H1 (cell line): Measurements from ENCODE around the gene ALK. TPM values are rescaled to one million over a fixed set of nuclear protein-coding genes. Genes with fewer than 3 reads are reported as not detected.

Experiments used
- CTCF ChIA-PET: fragments of 300-600 bp; sonication (Branson Sonifier 250); formaldehyde crosslinking; loops from one replicate; lab custom pipeline; 2021; ENCODE audit not compliant: partially characterized antibody; lab: Charles Lee
- POLR2A ChIA-PET: fragments of 300-600 bp; sonication (Branson Sonifier 250); formaldehyde crosslinking; loops from one replicate; lab custom pipeline; 2021; ENCODE audit warnings: inconsistent platforms; ENCODE audit not compliant: partially characterized antibody; lab: Charles Lee
- DNase-seq, 2 experiments: peaks; one replicate each; pipeline versions ENCODE4 v3.0.0 to v3.0.0-alpha.2; 2010 to 2022; ENCODE audit warnings: low spot score in 2 of 2, low read depth in 1 of 2, mixed read lengths in 1 of 2
- FAIRE-seq: peaks from 2 replicates; lab custom pipeline; 2011; peaks lifted over from hg19 to GRCh38; lab: Jason Lieb, UNC
- H2AFZ ChIP-seq: 2 replicates; pipeline ENCODE4 v1.8.1; 2012; ENCODE audit warnings: low read length, inconsistent platforms
- H2AK5ac ChIP-seq: 2 replicates; pipeline ENCODE4 v1.6.1; 2013; ENCODE audit warnings: low read depth, low read length
- H2BK120ac ChIP-seq: replicated peaks from 2 replicates; pipeline ENCODE3; 2013; ENCODE audit warnings: low read depth, low read length, inconsistent platforms
- H2BK12ac ChIP-seq: 2 replicates; pipeline ENCODE4 v1.6.1; 2013; ENCODE audit warnings: low read depth, low read length
- H2BK15ac ChIP-seq: 2 replicates; pipeline ENCODE4 v1.6.1; 2013; ENCODE audit warnings: low read length
- H2BK20ac ChIP-seq: 2 replicates; pipeline ENCODE4 v1.6.1; 2013; ENCODE audit warnings: low read length
- H2BK5ac ChIP-seq: 2 replicates; pipeline ENCODE4 v1.6.1; 2013; ENCODE audit warnings: low read depth, low read length
- H3K14ac ChIP-seq: 2 replicates; pipeline ENCODE4 v1.6.1; 2013; ENCODE audit warnings: inconsistent platforms; ENCODE audit not compliant: insufficient read length
- H3K18ac ChIP-seq: 2 replicates; pipeline ENCODE4 v1.6.1; 2013; ENCODE audit warnings: low read length; ENCODE audit errors: extremely low read depth
- H3K23ac ChIP-seq: 2 replicates; pipeline ENCODE4 v1.6.1; 2013; ENCODE audit warnings: inconsistent platforms; ENCODE audit not compliant: insufficient read length
- H3K23me2 ChIP-seq: 2 replicates; pipeline ENCODE4 v1.6.1; 2013; ENCODE audit warnings: low read depth, low read length
- H3K27ac ChIP-seq: 2 replicates; pipeline ENCODE4 v1.6.1; 2011; ENCODE audit warnings: low read depth, low read length, inconsistent platforms
- H3K27me3 ChIP-seq, 4 experiments: replicated peaks in 1 of 4; 1 replicate in 1 of 4; 2 replicates in 3 of 4; pipeline versions ENCODE4 v1.6.1 to v1.8.1; 2011 to 2013; ENCODE audit warnings: low read length in 3 of 4, mild to moderate bottlenecking in 3 of 4, inconsistent platforms in 2 of 4, mixed read lengths in 2 of 4, moderate library complexity in 1 of 4; ENCODE audit not compliant: control insufficient read depth in 3 of 4, insufficient read depth in 3 of 4; ENCODE audit errors: extremely low read depth in 1 of 4
- H3K36me3 ChIP-seq, 4 experiments: 2 replicates each; pipeline versions ENCODE4 v1.6.1 to v1.8.1; 2011 to 2013; ENCODE audit warnings: mild to moderate bottlenecking in 4 of 4, low read length in 3 of 4, moderate library complexity in 2 of 4, control low read depth in 1 of 4, inconsistent platforms in 1 of 4; ENCODE audit not compliant: insufficient read depth in 4 of 4, control insufficient read depth in 2 of 4
- H3K4ac ChIP-seq: replicated peaks from 2 replicates; pipeline ENCODE3; 2013; ENCODE audit warnings: low read length, low read depth, mixed read lengths, inconsistent platforms; ENCODE audit not compliant: insufficient read length
- H3K4me1 ChIP-seq, 4 experiments: replicated peaks in 1 of 4; 1 replicate in 1 of 4; 2 replicates in 3 of 4; pipeline versions ENCODE4 v1.6.1 to v1.8.1; 2011 to 2013; ENCODE audit warnings: low read length in 3 of 4, inconsistent platforms in 2 of 4, mixed read lengths in 1 of 4; ENCODE audit not compliant: insufficient read depth in 4 of 4, control insufficient read depth in 3 of 4
- H3K4me2 ChIP-seq, 2 experiments: 2 replicates each; pipeline versions ENCODE4 v1.6.1 to v1.8.1; 2011 to 2013; ENCODE audit warnings: low read depth in 2 of 2, low read length in 2 of 2, control low read depth in 1 of 2, inconsistent platforms in 1 of 2, mild to moderate bottlenecking in 1 of 2; ENCODE audit not compliant: insufficient read depth in 1 of 2
- H3K4me3 ChIP-seq, 4 experiments: fragments of 200-600, 300-600 bp in 1 of 4; sonication (generic), shearing (Covaris generic), sonication (Bioruptor Twin) in 1 of 4; 2 replicates each; pipeline versions ENCODE4 v1.5.1 to v1.8.1; 2011 to 2016; ENCODE audit warnings: low read length in 4 of 4, low read depth in 3 of 4, control low read depth in 2 of 4, inconsistent platforms in 2 of 4, mild to moderate bottlenecking in 2 of 4, mixed read lengths in 1 of 4, moderate library complexity in 1 of 4; ENCODE audit not compliant: insufficient read depth in 2 of 4; ENCODE audit errors: extremely low read depth in 1 of 4
- H3K56ac ChIP-seq: replicated peaks from 2 replicates; pipeline ENCODE3; 2013; ENCODE audit warnings: low read depth, mild to moderate bottlenecking, mixed read lengths, low read length, inconsistent platforms; ENCODE audit not compliant: insufficient read length
- H3K79me1 ChIP-seq: 2 replicates; pipeline ENCODE4 v1.6.1; 2013; ENCODE audit warnings: low read depth, low read length, control low read depth
- H3K79me2 ChIP-seq, 2 experiments: 2 replicates each; pipeline versions ENCODE4 v1.6.1 to v1.8.1; 2012 to 2013; ENCODE audit warnings: low read length in 2 of 2, mild to moderate bottlenecking in 2 of 2, inconsistent platforms in 1 of 2; ENCODE audit not compliant: insufficient read depth in 2 of 2, control insufficient read depth in 1 of 2
- H3K9ac ChIP-seq, 4 experiments: replicated peaks in 1 of 4; 1 replicate in 1 of 4; 2 replicates in 3 of 4; pipeline versions ENCODE4 v1.6.1 to v1.8.1; 2011 to 2013; ENCODE audit warnings: low read depth in 3 of 4, low read length in 3 of 4, control low read depth in 2 of 4, mild to moderate bottlenecking in 2 of 4, moderate library complexity in 2 of 4, inconsistent platforms in 1 of 4; ENCODE audit errors: extremely low read depth in 1 of 4
- H3K9me3 ChIP-seq, 2 experiments: 2 replicates each; pipeline versions ENCODE4 v1.6.1 to v1.8.1; 2012 to 2013; ENCODE audit warnings: mild to moderate bottlenecking in 2 of 2, moderate library complexity in 2 of 2, control low read depth in 1 of 2, inconsistent platforms in 1 of 2, low read depth in 1 of 2, low read length in 1 of 2, mixed read lengths in 1 of 2; ENCODE audit not compliant: insufficient read depth in 2 of 2
- H4K20me1 ChIP-seq, 2 experiments: replicated peaks in 1 of 2; 2 replicates each; pipeline versions ENCODE3 to v1.8.1; 2011 to 2013; ENCODE audit warnings: inconsistent platforms in 2 of 2, low read length in 2 of 2, mild to moderate bottlenecking in 1 of 2; ENCODE audit not compliant: insufficient read depth in 2 of 2, control insufficient read depth in 1 of 2
- H4K5ac ChIP-seq: 2 replicates; pipeline ENCODE4 v1.6.1; 2013; ENCODE audit warnings: low read length, low read depth, mixed read lengths, inconsistent platforms; ENCODE audit not compliant: insufficient read length
- H4K8ac ChIP-seq: 2 replicates; pipeline ENCODE4 v1.8.0; 2013; ENCODE audit warnings: mild to moderate bottlenecking, moderate library complexity, low read length, inconsistent platforms; ENCODE audit not compliant: insufficient read depth; ENCODE audit errors: extremely low read depth
- H4K91ac ChIP-seq: replicated peaks from 2 replicates; pipeline ENCODE3; 2013; ENCODE audit warnings: low read length, mixed read lengths, inconsistent platforms; ENCODE audit not compliant: insufficient read length
- ASH2L ChIP-seq: fragments of 200-600, 300-600 bp; sonication (generic); IDR thresholded peaks from one replicate; pipeline ENCODE4 v1.7.1; 2017; ENCODE audit warnings: low read length
- CHD2 ChIP-seq: IDR thresholded peaks from 2 replicates; pipeline ENCODE4 v1.6.1; 2012; ENCODE audit warnings: low read length, improper control_type of control experiment
- TCF12 ChIP-seq: IDR thresholded peaks from 2 replicates; pipeline ENCODE4 v1.6.1; 2011; ENCODE audit warnings: low read depth, mild to moderate bottlenecking, low read length
- WGBS, 2 experiments: shearing (Covaris generic) in 1 of 2; methylation state at CpG; one replicate each; pipeline versions ENCODE4 v1.1.6 to v1.1.7; 2013 to 2015; ENCODE audit warnings: low lambda C conversion rate in 2 of 2, mixed read lengths in 2 of 2, inconsistent platforms in 1 of 2, low coverage in 1 of 2, missing lambda C conversion rate in 1 of 2; ENCODE audit not compliant: insufficient replicate concordance in 2 of 2, insufficient coverage in 1 of 2, insufficient read length in 1 of 2; ENCODE audit errors: extremely low coverage in 1 of 2, missing lambda C conversion rate in 1 of 2; 5-methylcytosine and 5-hydroxymethylcytosine counted together
- polyA plus RNA-seq, 7 experiments: library from polyadenylated mRNA; depleted of rRNA in 3 of 7; stranded (reverse) in 5 of 7; unstranded in 2 of 7; fragments of >200 nt in 5 of 7; fragments of 200-250 nt in 2 of 7; gene quantifications; 1 replicate in 5 of 7; 2 replicates in 1 of 7; 4 replicates in 1 of 7; pipeline versions ENCODE4 v1.2.1 to v1.2.3, GENCODE V29; 2011 to 2013; ENCODE audit warnings: missing spikeins in 2 of 7, mixed read lengths in 2 of 7
- total RNA-seq: library from RNA; stranded (reverse); fragmentation: NEBNext Ultra II Directional; extraction: Animal tissue kit (Norgen Biotek cat#: 25700); gene quantifications from 2 replicates; pipeline ENCODE4 v1.2.1, GENCODE V29; 2021

The ALK gene
- total and polyA plus RNA-seq, 2 of the 8 experiments (the other 6 are each of a cell fraction or from before 2014, with no cell fraction given), result 0.02 to 0.09 TPM

- Histone ChIP-seq H3K23me2 (no peaks in the 10 kb centered on the region), H3K4me2 (no peak overlapping the region), H3K79me1 (no peaks in the 10 kb centered on the region), H2AK5ac (no peak overlapping the region), H3K4ac (no peak overlapping the region), H3K79me2 (no peaks in the 10 kb centered on the region), H3K27ac (no peak overlapping the region), H3K4me3 (no peak overlapping the region), H3K14ac (no peak overlapping the region), H3K9ac (no peak overlapping the region), H2AFZ (no peak overlapping the region), H3K36me3 (no peaks in the 10 kb centered on the region), H4K20me1 (no peaks in the 10 kb centered on the region), H4K8ac (no peak overlapping the region), H3K27me3 (no peaks in the 10 kb centered on the region), H2BK120ac (no peak overlapping the region), H4K91ac (no peak overlapping the region), H2BK15ac (no peak overlapping the region), H3K23ac (no peak overlapping the region), H2BK20ac (no peak overlapping the region), H3K56ac (no peak overlapping the region), H3K4me1 (0 out of 7 replicates have a peak, but pooled peaks cover 0 to 2% (median 0%) of the 10 kb centered on the region in 4 experiments), H4K5ac (no peak overlapping the region), H2BK5ac (no peak overlapping the region), H3K18ac (no peak overlapping the region), H2BK12ac (no peak overlapping the region), H3K9me3 (no peaks in the 10 kb centered on the region)
- TF ChIP-seq TCF12 (no peak), ASH2L (no peak), CHD2 (no peak)
- CTCF ChIA-PET, result interaction anchor here (1.2 to 7.5 kb wide), 4 partner anchors 8 to 103 kb away, joined by 3 to 71 read pairs (median 7); no protein-coding TSS in a partner anchor
- no peak for FAIRE-seq
- DNase-seq, result no peak
- POLR2A ChIA-PET, result no interaction called here
- WGBS, 2 experiments, result 95% methylated on average over 3 of the region's 3 CpGs; no CpG with 5 or more reads in 1 of the 2 experiments
These were observed 604.3 kb downstream of the ALK start for GRCh38 chr2:29317077-29317517.
